Body of pancreas (tissue), 4 donors: ENCODE results near the gene TOGARAM1.

Experiments
- CTCF ChIP-seq, 7 experiments: fragments of 450-650 bp in 4 of 7; fragments of 200-600 bp in 3 of 7; sonication (generic) in 3 of 7; IDR thresholded peaks; one replicate each; pipeline ENCODE4 v1.5.1; 2016 to 2019; ENCODE audit warnings: antibody characterized with exemption in 7 of 7
- POLR2A ChIP-seq, 3 donors: fragments of 450-650 bp; IDR thresholded peaks; one replicate each; pipeline ENCODE4 v1.6.1; 2016; ENCODE audit warnings: antibody characterized with exemption in 3 of 3, mild to moderate bottlenecking in 2 of 3

DNA sequence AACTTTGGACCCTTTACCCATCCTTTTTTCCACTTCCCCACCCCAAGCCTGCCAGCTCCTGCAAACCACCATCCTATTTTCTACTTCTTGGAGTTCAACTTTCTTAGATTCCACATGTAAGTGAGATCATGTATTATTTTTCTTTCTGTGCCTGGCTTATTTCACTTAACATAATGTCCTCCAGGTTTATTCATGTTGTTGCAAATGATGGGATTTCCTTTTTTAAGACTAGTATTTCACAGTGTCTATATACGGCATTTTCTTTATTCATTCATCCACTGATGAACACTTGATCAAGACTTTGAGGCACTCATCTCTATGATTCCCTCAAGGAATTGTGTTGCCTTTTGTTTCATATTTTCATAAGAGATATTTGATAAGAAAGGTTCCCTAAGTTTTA lies 116.3 kb downstream of the TOGARAM1 start:
- TF ChIP-seq CTCF (IDR thresholded peaks at IDR 0.05), result no peak
- TF ChIP-seq POLR2A (IDR thresholded peaks at IDR 0.05), result no peak
